Peyer's patch (tissue), 4 donors: ENCODE measurements around the gene BTBD16.

Experiments
- POLR2A ChIP-seq, 2 donors: fragments of 450-650 bp; IDR thresholded peaks; one replicate each; pipeline ENCODE4 v1.5.1; 2017; ENCODE audit warnings: antibody characterized with exemption in 2 of 2, mild to moderate bottlenecking in 2 of 2, moderate library complexity in 2 of 2
- TF ChIP-seq, protein P1 (sequence below), 6 experiments: fragments of 450-650 bp in 4 of 6; fragments of 200-600 bp in 2 of 6; sonication (generic) in 1 of 6; IDR thresholded peaks; one replicate each; pipeline ENCODE4 v1.5.1; 2017 to 2019; ENCODE audit warnings: antibody characterized with exemption in 6 of 6, mild to moderate bottlenecking in 3 of 6, moderate library complexity in 1 of 6

DNA sequence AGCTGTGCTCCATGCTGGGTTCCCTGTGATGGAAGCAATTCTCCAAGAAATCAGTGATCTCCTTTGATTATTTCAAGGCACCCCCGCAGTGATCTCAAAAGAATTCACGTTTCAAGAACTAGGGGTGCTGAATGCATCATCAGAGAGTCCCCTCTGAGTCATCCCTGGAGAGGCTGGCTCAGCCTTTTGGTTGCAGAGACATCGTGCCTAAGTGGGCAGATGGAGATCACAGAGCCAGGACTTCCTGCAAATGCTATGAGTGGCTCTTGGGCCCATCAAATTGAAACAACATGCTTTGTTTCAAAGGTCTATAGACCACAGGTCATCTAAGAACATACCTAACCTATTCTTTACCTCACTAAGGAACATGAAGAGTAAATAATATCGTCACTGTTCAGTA, 61.9 kb downstream of the BTBD16 start:
- TF ChIP-seq, protein P1, sequence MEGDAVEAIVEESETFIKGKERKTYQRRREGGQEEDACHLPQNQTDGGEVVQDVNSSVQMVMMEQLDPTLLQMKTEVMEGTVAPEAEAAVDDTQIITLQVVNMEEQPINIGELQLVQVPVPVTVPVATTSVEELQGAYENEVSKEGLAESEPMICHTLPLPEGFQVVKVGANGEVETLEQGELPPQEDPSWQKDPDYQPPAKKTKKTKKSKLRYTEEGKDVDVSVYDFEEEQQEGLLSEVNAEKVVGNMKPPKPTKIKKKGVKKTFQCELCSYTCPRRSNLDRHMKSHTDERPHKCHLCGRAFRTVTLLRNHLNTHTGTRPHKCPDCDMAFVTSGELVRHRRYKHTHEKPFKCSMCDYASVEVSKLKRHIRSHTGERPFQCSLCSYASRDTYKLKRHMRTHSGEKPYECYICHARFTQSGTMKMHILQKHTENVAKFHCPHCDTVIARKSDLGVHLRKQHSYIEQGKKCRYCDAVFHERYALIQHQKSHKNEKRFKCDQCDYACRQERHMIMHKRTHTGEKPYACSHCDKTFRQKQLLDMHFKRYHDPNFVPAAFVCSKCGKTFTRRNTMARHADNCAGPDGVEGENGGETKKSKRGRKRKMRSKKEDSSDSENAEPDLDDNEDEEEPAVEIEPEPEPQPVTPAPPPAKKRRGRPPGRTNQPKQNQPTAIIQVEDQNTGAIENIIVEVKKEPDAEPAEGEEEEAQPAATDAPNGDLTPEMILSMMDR (IDR thresholded peaks at IDR 0.05) = no peak
- no peak for TF ChIP-seq POLR2A (IDR thresholded peaks at IDR 0.05)
